ENCODE results near the gene NFATC3. TPM values are rescaled to one million over a fixed set of nuclear protein-coding genes. Genes with fewer than 3 reads are reported as not detected.

Gene NFATC3
- polyA plus RNA-seq, 3 donors, result 14.3 to 21.8 (median 15.8) TPM

DNA sequence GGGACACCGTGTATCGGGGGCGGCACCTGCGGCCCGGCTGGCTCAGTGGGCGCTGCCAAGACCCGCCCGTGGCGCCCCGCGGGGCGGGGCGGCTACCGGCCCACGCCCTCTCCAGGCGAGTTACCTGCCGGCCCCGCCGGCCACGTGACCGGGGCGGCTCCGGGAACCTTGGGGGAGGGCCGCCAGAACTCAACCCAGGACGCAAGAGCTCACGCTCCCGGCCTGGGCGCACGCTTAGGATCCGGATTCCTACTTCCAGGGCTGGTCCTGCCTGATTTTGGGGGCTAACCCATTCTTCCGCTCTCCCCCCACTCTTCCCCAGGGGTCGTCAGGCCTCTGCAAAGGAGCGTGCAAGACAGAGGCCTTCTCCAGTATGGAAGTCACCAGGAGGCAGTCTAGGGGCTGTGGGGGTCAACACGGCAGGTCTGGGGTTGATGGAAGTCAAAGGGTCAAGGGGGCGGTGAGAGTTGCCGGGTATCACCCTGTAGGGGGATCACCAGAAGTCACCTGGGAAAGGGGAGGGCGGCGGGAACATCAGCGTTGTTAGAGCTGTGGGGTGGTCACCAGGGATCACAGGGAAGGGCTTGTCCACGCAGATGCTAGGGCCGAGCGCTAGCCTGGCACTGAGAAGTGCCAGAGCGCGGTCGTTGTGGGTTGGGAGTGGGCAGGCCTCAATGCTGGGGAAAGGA lies 151.1 kb downstream of the NFATC3 start:
- Mint-ChIP-seq H3K4me3 (peak overlapping the region; percentile 97 to 99), H3K27ac (peak overlapping the region in 1 of 7 donors; percentile 68), H3K36me3 (peaks cover 5 to 10% of the 10 kb centered on the region in 2 donors), H3K4me1 (peaks cover 28% of the 10 kb centered on the region), H3K9me3 (peaks cover 0 to 19% (median 4%) of the 10 kb centered on the region in 7 donors), H3K27me3 (ENCODE audit: low read depth in 3 of 3) (peaks cover 28 to 42% (median 31%) of the 10 kb centered on the region in 3 donors)
- intact Hi-C loops (cut with micrococcal nuclease), result loop anchor here in 1 of 2 donors (5.0 to 10.0 kb wide), 2 partner anchors 149 to 351 kb away; partner anchors contain the start of genes NFATC3 and NRN1L
- Histone ChIP-seq H3K4me2 (replicated peaks; ENCODE audit: extremely low read depth, low read length, poor library complexity, severe bottlenecking) (peak overlapping the region; percentile 84), H3K27me3 (ENCODE audit: control insufficient read depth in 2 of 2, insufficient read depth in 2 of 2, low read length in 2 of 2) (peaks cover 9 to 33% of the 10 kb centered on the region in 2 donors), H3K79me2 (ENCODE audit: insufficient read depth, low read length) (no peaks in the 10 kb centered on the region), H3K36me3 (replicated peaks in 1 of 2; ENCODE audit: control insufficient read depth in 1 of 2, insufficient read depth in 2 of 2, low read length in 2 of 2) (peaks cover 5 to 8% of the 10 kb centered on the region in 2 donors), H4K20me1 (ENCODE audit: insufficient read depth, low read length) (peaks cover 6% of the 10 kb centered on the region), H3K4me1 (ENCODE audit: control insufficient read depth in 1 of 2, insufficient read depth in 2 of 2, low read length in 2 of 2) (peaks cover 25 to 49% of the 10 kb centered on the region in 2 donors), H3K9ac (ENCODE audit: insufficient read depth, low read length, poor library complexity, severe bottlenecking) (no peak overlapping the region), H3K27ac (ENCODE audit: low read depth in 1 of 2, low read length in 2 of 2) (no peak overlapping the region), H2AFZ (ENCODE audit: insufficient read depth, low read depth, low read length, poor library complexity, severe bottlenecking) (peak overlapping the region; percentile 99), H3K4me3 (replicated peaks in 1 of 3; ENCODE audit: low read depth in 2 of 3, low read length in 3 of 3) (peak overlapping the region in 1 of 3 experiments; percentile 85), H3K9me3 (replicated peaks in 1 of 2; ENCODE audit: control insufficient read depth in 1 of 2, insufficient read depth in 1 of 2, low read length in 2 of 2) (no peaks in the 10 kb centered on the region)
- WGBS (ENCODE audit: insufficient coverage), result 3% methylated on average over 42 of the region's 45 CpGs
- no peak for DNase-seq
- no peak for TF ChIP-seq CTCF (IDR thresholded peaks at IDR 0.05)

DNA sequence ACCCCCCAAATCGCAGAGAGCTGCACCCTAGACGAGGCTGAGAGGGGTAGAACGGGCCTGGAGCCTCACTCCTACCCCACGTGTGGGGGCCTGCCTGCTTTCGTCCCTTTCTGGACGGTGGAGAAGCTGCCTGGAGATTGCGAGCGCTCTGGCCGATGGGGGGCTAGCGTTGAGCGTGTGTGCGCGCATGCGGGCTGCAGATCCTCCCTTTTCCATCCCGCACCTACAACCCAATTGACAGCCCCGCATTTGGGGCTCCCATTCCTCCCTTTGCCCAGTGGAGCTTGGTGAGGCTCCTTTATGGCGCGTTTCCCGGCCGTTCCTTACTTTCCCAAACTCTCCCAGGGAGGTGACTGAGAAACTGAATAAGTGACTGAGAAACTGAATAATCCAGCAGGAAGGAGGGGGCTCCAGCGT lies 151.7 kb downstream of the NFATC3 start:
- peak overlapping the region; percentile 84 for H3K4me2 ChIP-seq (replicated peaks; ENCODE audit: extremely low read depth, low read length, poor library complexity, severe bottlenecking)
- H2AFZ ChIP-seq (ENCODE audit: insufficient read depth, low read depth, low read length, poor library complexity, severe bottlenecking), result peak overlapping the region; percentile 99
- H3K27me3 ChIP-seq (ENCODE audit: control insufficient read depth in 2 of 2, insufficient read depth in 2 of 2, low read length in 2 of 2), result peaks cover 9 to 33% of the 10 kb centered on the region in 2 donors
- peaks cover 25 to 49% of the 10 kb centered on the region in 2 donors for H3K4me1 ChIP-seq (ENCODE audit: control insufficient read depth in 1 of 2, insufficient read depth in 2 of 2, low read length in 2 of 2)
- intact Hi-C loops (cut with micrococcal nuclease), result loop anchor here (1.0 to 10.0 kb wide), 3 partner anchors 91 to 352 kb away; partner anchors contain the start of genes NFATC3 (in 1 of the 2) and NRN1L (in 1 of the 2)
- DNase-seq, result no peak
- no peak overlapping the region for H3K27ac ChIP-seq (ENCODE audit: low read depth in 1 of 2, low read length in 2 of 2)
- H3K4me3 ChIP-seq (replicated peaks in 1 of 3; ENCODE audit: low read depth in 2 of 3, low read length in 3 of 3), result peak overlapping the region; percentile 46 to 85 (median 70)
- Mint-ChIP-seq H3K27ac (peak overlapping the region in 2 of 7 donors; percentile 14 to 90), H3K4me1 (peaks cover 28% of the 10 kb centered on the region), H3K36me3 (peaks cover 0 to 4% of the 10 kb centered on the region in 2 donors), H3K27me3 (ENCODE audit: low read depth in 3 of 3) (peaks cover 28 to 42% (median 32%) of the 10 kb centered on the region in 3 donors), H3K4me3 (peak overlapping the region; percentile 97 to 99), H3K9me3 (peaks cover 0 to 19% (median 4%) of the 10 kb centered on the region in 7 donors)
- WGBS (ENCODE audit: insufficient coverage), result under 1% methylated on average over 15 of the region's 21 CpGs
- H3K9ac ChIP-seq (ENCODE audit: insufficient read depth, low read length, poor library complexity, severe bottlenecking), result peak overlapping the region; percentile 40
- H3K9me3 ChIP-seq (replicated peaks in 1 of 2; ENCODE audit: control insufficient read depth in 1 of 2, insufficient read depth in 1 of 2, low read length in 2 of 2), result no peaks in the 10 kb centered on the region
- H3K79me2 ChIP-seq (ENCODE audit: insufficient read depth, low read length), result no peaks in the 10 kb centered on the region
- TF ChIP-seq CTCF (IDR thresholded peaks at IDR 0.05), result no peak
- H4K20me1 ChIP-seq (ENCODE audit: insufficient read depth, low read length), result peaks cover 6% of the 10 kb centered on the region
- H3K36me3 ChIP-seq (replicated peaks in 1 of 2; ENCODE audit: control insufficient read depth in 1 of 2, insufficient read depth in 2 of 2, low read length in 2 of 2), result peaks cover 0 to 2% of the 10 kb centered on the region in 2 donors

All from CD14-positive monocyte (primary cell).